Right atrium auricular region (tissue), 2 donors: ENCODE data around the gene FAM81B. TPM values are rescaled to one million over a fixed set of nuclear protein-coding genes. Genes with fewer than 3 reads are reported as not detected.

Source experiments
- DNase-seq: peaks from one replicate; pipeline ENCODE4 v3.0.0-alpha.2; 2019; ENCODE audit warnings: low spot score
- H3K27ac ChIP-seq, 2 donors: fragments of 200-600 bp; sonication (generic); 1 replicate in 1 of 2; 2 replicates in 1 of 2; pipeline ENCODE4 v1.5.1; 2016 to 2019
- H3K27me3 ChIP-seq, 2 donors: fragments of 200-600 bp; sonication (generic); one replicate each; pipeline versions ENCODE4 v1.5.1 to v1.6.0; 2017 to 2019
- H3K36me3 ChIP-seq: fragments of 200-600 bp; sonication (generic); one replicate; pipeline ENCODE4 v1.5.1; 2016
- H3K4me1 ChIP-seq, 2 donors: fragments of 200-600 bp; sonication (generic); one replicate each; pipeline versions ENCODE4 v1.5.1 to v1.6.0; 2017 to 2019
- H3K4me3 ChIP-seq, 2 donors: fragments of 200-600 bp; sonication (generic); 1 replicate in 1 of 2; 2 replicates in 1 of 2; pipeline ENCODE4 v1.5.1; 2017 to 2019; ENCODE audit warnings: mild to moderate bottlenecking in 1 of 2, moderate library complexity in 1 of 2
- H3K9me3 ChIP-seq, 2 donors: fragments of 200-600 bp; sonication (generic); one replicate each; pipeline ENCODE4 v1.5.1; 2019
- total RNA-seq, 2 donors: library from RNA; depleted of rRNA; stranded (reverse); fragments of >200 nt; gene quantifications; one replicate each; pipeline ENCODE4 v1.1.0, GENCODE V29; 2016
- TF ChIP-seq, protein P1 (sequence below), 2 donors: fragments of 200-600 bp; sonication (generic); IDR thresholded peaks; one replicate each; pipeline ENCODE4 v1.5.1; 2019; ENCODE audit warnings: antibody characterized with exemption in 2 of 2

FAM81B gene
- total RNA-seq, 2 donors from 2014 or later: 3.5 to 24.7 TPM

DNA sequence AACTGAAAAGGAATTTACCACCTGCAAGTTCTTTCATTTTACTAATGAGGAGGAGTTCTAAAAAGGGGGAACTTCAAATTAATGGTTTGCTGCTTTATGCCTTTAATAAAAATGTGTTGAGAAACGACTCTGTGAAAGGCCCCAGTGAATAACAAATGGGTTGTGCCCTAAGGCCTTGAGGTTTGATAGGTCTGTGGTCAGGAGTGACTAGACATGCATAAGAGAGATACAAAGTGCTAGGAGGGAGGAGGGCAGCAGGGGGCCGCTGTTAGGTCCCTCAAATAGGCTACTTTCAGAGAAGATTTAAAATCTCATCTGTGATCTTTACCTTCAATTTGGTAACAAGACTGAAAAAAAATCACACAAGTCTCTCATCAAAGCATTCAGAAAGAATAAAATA lies 58.3 kb downstream of the FAM81B start:
- no peak for DNase-seq
- H3K4me1 ChIP-seq: no peaks in the 10 kb centered on the region
- no peak overlapping the region for H3K4me3 ChIP-seq
- H3K27ac ChIP-seq: no peak overlapping the region
- H3K36me3 ChIP-seq: no peaks in the 10 kb centered on the region
- TF ChIP-seq, protein P1, sequence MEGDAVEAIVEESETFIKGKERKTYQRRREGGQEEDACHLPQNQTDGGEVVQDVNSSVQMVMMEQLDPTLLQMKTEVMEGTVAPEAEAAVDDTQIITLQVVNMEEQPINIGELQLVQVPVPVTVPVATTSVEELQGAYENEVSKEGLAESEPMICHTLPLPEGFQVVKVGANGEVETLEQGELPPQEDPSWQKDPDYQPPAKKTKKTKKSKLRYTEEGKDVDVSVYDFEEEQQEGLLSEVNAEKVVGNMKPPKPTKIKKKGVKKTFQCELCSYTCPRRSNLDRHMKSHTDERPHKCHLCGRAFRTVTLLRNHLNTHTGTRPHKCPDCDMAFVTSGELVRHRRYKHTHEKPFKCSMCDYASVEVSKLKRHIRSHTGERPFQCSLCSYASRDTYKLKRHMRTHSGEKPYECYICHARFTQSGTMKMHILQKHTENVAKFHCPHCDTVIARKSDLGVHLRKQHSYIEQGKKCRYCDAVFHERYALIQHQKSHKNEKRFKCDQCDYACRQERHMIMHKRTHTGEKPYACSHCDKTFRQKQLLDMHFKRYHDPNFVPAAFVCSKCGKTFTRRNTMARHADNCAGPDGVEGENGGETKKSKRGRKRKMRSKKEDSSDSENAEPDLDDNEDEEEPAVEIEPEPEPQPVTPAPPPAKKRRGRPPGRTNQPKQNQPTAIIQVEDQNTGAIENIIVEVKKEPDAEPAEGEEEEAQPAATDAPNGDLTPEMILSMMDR (IDR thresholded peaks at IDR 0.05): no peak
- no peaks in the 10 kb centered on the region for H3K27me3 ChIP-seq
- no peaks in the 10 kb centered on the region for H3K9me3 ChIP-seq

GRCh38 chr5:95454536-95454935 lies 63.4 kb downstream of the FAM81B start:
- H3K4me1 ChIP-seq: no peaks in the 10 kb centered on the region
- no peaks in the 10 kb centered on the region for H3K27me3 ChIP-seq
- H3K4me3 ChIP-seq: no peak overlapping the region
- TF ChIP-seq, protein P1 (IDR thresholded peaks at IDR 0.05): no peak
- no peaks in the 10 kb centered on the region for H3K36me3 ChIP-seq
- no peaks in the 10 kb centered on the region for H3K9me3 ChIP-seq
- no peak for DNase-seq
- no peak overlapping the region for H3K27ac ChIP-seq

DNA sequence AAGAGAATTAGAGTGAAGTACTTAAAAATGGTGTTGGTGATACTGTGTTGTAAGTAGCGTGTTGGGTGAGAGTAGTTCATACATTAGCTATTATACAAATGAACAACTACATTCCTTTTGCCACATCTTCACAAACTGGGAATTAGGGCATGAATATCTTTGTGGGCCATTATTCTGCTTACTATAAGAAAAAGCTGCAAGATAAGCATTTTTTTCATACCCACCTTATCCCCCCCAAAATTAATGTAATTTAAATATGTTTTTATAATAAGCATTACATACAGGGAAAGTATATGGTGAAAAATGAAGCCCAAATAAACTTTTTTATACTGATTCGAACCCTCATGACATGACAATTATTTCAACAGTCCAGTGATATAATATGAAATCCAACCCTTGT lies 69.5 kb downstream of the FAM81B start:
- no peak overlapping the region for H3K4me3 ChIP-seq
- TF ChIP-seq, protein P1 (IDR thresholded peaks at IDR 0.05): no peak
- H3K4me1 ChIP-seq: no peaks in the 10 kb centered on the region
- H3K27me3 ChIP-seq: no peaks in the 10 kb centered on the region
- H3K36me3 ChIP-seq: peaks cover 37% of the 10 kb centered on the region
- no peak overlapping the region for H3K27ac ChIP-seq
- no peak for DNase-seq
- no peaks in the 10 kb centered on the region for H3K9me3 ChIP-seq

- H3K36me3 ChIP-seq: peaks cover 35% of the 10 kb centered on the region
- H3K4me1 ChIP-seq: no peaks in the 10 kb centered on the region
- no peak overlapping the region for H3K27ac ChIP-seq
- DNase-seq: no peak
- H3K4me3 ChIP-seq: no peak overlapping the region
- H3K27me3 ChIP-seq: no peaks in the 10 kb centered on the region
- no peaks in the 10 kb centered on the region for H3K9me3 ChIP-seq
- TF ChIP-seq, protein P1 (IDR thresholded peaks at IDR 0.05): no peak
These were observed 80.3 kb downstream of the FAM81B start for GRCh38 chr5:95471487-95471886.

- TF ChIP-seq, protein P1 (IDR thresholded peaks at IDR 0.05): no peak
- Histone ChIP-seq H3K4me1 (no peaks in the 10 kb centered on the region), H3K4me3 (no peak overlapping the region), H3K9me3 (no peaks in the 10 kb centered on the region), H3K27ac (no peak overlapping the region), H3K27me3 (no peaks in the 10 kb centered on the region), H3K36me3 (peaks cover 32% of the 10 kb centered on the region)
- DNase-seq: no peak
These were observed 80.8 kb downstream of the FAM81B start for GRCh38 chr5:95471942-95472341.

GRCh38 chr5:95484421-95484820 lies 93.3 kb downstream of the FAM81B start:
- no peak overlapping the region for H3K27ac ChIP-seq
- H3K36me3 ChIP-seq: peaks cover 81% of the 10 kb centered on the region

More at GRCh38 chr5:95484421-95484820, 93.3 kb downstream of the FAM81B start:
- no peak overlapping the region for H3K4me3 ChIP-seq
- H3K9me3 ChIP-seq: peaks cover 8 to 22% of the 10 kb centered on the region in 2 donors
- no peak for DNase-seq
- TF ChIP-seq, protein P1 (IDR thresholded peaks at IDR 0.05): no peak
- H3K4me1 ChIP-seq: no peaks in the 10 kb centered on the region
- no peaks in the 10 kb centered on the region for H3K27me3 ChIP-seq
